HUES48 (cell line): Measurements from ENCODE around the gene FYTTD1.
"Not testable (repeated sequence)": the region's sequence is repeated elsewhere in the genome, so short reads cannot be mapped to it uniquely, and the experiment has no call there.

Experiments
- H3K27ac ChIP-seq: one replicate; pipeline ENCODE4 v1.7.0; 2013; ENCODE audit warnings: low read depth, low read length, inconsistent platforms
- H3K27me3 ChIP-seq: 2 replicates; pipeline ENCODE4 v1.6.1; 2013; ENCODE audit warnings: mild to moderate bottlenecking, low read length; ENCODE audit not compliant: control insufficient read depth, insufficient read depth
- H3K36me3 ChIP-seq: 2 replicates; pipeline ENCODE4 v1.6.1; 2013; ENCODE audit warnings: low read length; ENCODE audit not compliant: control insufficient read depth, insufficient read depth
- H3K4me1 ChIP-seq: 2 replicates; pipeline ENCODE4 v1.6.1; 2013; ENCODE audit warnings: mild to moderate bottlenecking, low read length; ENCODE audit not compliant: control insufficient read depth, insufficient read depth
- H3K4me3 ChIP-seq: 2 replicates; pipeline ENCODE4 v1.5.1; 2013; ENCODE audit warnings: mild to moderate bottlenecking, low read depth, low read length
- H3K9ac ChIP-seq: 2 replicates; pipeline ENCODE4 v1.6.1; 2013; ENCODE audit warnings: mild to moderate bottlenecking, low read depth, low read length, moderate library complexity
- H3K9me3 ChIP-seq: 2 replicates; pipeline ENCODE4 v1.6.1; 2013; ENCODE audit warnings: low read length; ENCODE audit not compliant: control insufficient read depth, insufficient read depth

FYTTD1 gene, protein sequence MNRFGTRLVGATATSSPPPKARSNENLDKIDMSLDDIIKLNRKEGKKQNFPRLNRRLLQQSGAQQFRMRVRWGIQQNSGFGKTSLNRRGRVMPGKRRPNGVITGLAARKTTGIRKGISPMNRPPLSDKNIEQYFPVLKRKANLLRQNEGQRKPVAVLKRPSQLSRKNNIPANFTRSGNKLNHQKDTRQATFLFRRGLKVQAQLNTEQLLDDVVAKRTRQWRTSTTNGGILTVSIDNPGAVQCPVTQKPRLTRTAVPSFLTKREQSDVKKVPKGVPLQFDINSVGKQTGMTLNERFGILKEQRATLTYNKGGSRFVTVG

DNA sequence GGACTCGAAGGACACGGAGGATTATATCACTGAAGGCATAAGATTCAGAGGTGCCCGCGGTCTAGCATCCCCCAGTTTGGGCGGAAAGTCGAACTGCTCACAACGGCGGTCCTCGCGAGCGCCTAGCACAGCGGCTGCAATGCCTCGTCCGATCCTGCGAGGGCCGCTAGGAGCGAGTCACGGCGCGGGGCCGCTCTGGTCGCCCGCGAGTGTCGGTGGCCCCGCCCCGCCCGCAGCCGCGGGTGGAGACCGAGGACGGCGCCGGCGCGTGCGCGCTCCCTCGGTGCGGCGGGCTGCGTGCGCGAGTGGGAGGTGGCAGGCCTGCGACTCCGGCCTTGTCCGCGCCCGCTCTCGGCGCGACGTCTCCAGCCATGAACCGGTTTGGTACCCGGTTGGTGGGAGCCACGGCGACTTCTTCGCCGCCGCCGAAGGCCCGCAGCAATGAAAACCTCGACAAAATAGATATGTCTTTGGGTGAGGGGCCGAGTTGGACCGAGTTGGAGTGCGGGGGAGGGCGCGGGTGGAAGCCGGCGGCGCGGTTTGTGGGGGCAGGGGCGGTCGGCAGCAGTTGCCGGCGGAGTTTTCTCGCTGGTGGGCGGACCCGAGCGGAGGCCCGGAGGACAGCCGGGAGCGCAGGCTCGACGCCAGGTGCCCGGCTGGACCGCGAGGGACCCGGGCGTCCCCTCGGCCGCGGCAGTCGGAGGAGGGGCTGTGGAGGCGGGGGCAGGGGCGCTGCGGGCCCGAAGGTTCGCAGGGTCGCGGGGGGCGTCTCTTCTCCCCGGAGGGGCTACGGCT, at the start of gene FYTTD1:
Gene FYTTD1, plus strand, starts transcription at position 283 of the 795 bp plus-strand sequence. Its CDS starts 89 bp downstream, at position 372.
- Histone ChIP-seq H3K9ac (no peak within 1 kb of the TSS; the same call in 1 of the 2 replicates), H3K4me1 (peaks cover 11% of the 10 kb centered on the region; the same call in 1 of the 2 replicates), H3K27me3 (peaks cover 43% of the 10 kb centered on the region), H3K36me3 (no peaks in the 10 kb centered on the region), H3K4me3 (peak within 1 kb of the TSS; percentile 78), H3K9me3 (no peaks in the 10 kb centered on the region), H3K27ac (no peak within 1 kb of the TSS)

DNA sequence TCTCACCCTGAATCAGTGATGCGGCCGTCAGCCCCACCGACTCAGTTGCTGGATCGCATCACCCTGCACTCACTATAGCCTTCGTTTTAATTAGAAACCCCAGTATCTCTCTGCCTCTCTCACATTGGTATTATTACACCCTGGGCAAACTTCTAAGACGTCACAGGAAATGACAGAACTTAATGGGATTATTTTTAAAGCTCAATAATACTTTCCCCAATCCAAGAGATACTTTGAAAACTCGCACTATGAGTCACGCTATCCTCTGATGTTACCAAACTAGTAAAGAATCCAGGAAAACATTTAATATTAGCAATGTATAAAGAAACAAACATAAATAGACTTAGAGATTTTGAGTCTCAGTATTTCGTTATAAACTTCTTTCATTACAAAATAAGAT, 49.6 kb upstream of the FYTTD1 start:
- H3K9me3 ChIP-seq: no peaks in the 10 kb centered on the region
- H3K4me1 ChIP-seq: no peaks in the 10 kb centered on the region
- no peak overlapping the region for H3K27ac ChIP-seq
- no peak overlapping the region for H3K4me3 ChIP-seq
- no peaks in the 10 kb centered on the region for H3K27me3 ChIP-seq
- H3K9ac ChIP-seq: no peak overlapping the region
- H3K36me3 ChIP-seq: peaks cover 49% of the 10 kb centered on the region

DNA sequence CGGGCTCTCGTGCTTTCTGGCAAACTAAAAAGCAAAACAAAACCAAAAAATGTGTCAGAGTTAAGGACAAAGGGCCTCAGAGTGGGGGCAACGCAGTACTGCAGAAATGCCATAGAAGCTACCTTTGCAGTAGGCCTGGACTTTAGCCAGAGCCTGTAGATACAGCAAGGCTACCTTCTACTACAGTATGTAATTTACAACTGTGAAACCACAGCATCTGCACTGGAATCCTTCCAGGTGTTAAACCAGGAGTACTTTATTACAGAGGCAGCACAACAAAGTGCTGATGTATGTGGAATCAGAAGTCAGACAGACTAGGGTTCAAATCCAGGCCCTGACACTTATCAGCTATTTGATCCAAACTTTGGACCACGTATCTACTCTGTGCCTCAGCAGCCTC, 47.8 kb upstream of the FYTTD1 start:
- H3K36me3 ChIP-seq: peaks cover 39% of the 10 kb centered on the region
- H3K4me1 ChIP-seq: no peaks in the 10 kb centered on the region
- H3K9ac ChIP-seq: no peak overlapping the region
- no peak overlapping the region for H3K4me3 ChIP-seq
- H3K9me3 ChIP-seq: no peaks in the 10 kb centered on the region
- no peak overlapping the region for H3K27ac ChIP-seq
- H3K27me3 ChIP-seq: no peaks in the 10 kb centered on the region

DNA sequence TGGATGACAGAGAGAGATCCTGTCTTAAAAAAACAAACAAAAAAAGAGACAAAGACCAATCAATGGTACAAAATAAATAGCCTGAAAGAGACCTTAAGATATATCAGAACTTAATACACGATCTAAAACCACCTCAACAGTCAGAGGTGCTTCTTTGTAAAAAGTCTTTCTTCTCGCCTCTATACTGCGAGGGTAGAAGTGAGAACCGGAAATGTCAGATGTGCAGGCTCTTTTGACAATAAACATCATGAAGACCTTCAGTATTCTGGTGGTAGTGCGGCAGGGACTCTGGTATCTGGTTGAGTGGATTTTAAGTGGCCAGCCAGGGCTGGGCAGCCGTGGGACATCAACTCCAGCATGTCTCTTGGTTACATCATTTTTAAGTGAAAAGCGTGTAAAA, 43.0 kb upstream of the FYTTD1 start:
- Histone ChIP-seq H3K9ac (no peak overlapping the region), H3K9me3 (no peaks in the 10 kb centered on the region), H3K27ac (no peak overlapping the region), H3K4me1 (no peaks in the 10 kb centered on the region), H3K36me3 (peaks cover 16% of the 10 kb centered on the region), H3K27me3 (no peaks in the 10 kb centered on the region), H3K4me3 (no peak overlapping the region)

DNA sequence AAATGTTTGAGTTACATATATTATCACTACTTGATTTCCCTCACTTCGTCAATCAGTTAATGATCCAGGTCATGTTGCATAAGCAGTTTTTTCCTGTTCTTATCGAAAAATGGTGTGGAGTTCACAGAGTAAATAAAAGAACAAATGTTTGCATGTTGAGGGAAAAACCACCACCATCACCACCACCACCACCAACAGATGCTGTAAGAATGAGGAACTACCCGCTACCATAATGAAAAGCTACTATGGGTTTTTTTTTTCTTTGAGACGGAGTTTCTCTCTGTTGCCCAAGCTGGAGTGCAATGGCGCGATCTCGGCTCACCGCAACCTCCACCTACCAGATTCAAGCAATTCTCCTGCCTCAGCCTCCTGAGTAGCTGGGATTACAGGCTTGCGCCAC, 40.5 kb upstream of the FYTTD1 start:
- Histone ChIP-seq H3K27me3 (no peaks in the 10 kb centered on the region), H3K27ac (no peak overlapping the region), H3K4me1 (peaks cover 4% of the 10 kb centered on the region; the same call in 1 of the 2 replicates), H3K4me3 (no peak overlapping the region), H3K9ac (no peak overlapping the region), H3K9me3 (no peaks in the 10 kb centered on the region), H3K36me3 (peaks cover 4% of the 10 kb centered on the region; the same call in 1 of the 2 replicates)

DNA sequence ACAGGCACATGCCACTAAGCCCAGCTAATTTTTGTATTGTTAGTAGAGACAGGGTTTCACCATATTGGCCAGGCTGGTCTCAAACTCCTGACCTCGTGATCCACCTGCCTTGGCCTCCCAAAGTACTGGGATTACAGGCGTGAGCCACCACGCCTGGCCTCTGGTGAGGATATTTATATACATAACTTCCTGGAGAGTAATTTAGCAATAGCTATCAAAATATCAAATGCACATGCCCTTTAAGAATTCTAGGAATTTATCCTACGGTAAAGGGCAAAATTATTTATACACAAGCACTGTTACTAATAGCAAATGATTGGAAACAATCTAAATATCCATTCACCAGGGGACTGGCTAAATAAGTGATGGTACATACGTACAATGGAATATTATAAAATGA, 38.7 kb upstream of the FYTTD1 start:
- not testable (repeated sequence) for H3K4me1 ChIP-seq, H3K4me3 ChIP-seq

DNA sequence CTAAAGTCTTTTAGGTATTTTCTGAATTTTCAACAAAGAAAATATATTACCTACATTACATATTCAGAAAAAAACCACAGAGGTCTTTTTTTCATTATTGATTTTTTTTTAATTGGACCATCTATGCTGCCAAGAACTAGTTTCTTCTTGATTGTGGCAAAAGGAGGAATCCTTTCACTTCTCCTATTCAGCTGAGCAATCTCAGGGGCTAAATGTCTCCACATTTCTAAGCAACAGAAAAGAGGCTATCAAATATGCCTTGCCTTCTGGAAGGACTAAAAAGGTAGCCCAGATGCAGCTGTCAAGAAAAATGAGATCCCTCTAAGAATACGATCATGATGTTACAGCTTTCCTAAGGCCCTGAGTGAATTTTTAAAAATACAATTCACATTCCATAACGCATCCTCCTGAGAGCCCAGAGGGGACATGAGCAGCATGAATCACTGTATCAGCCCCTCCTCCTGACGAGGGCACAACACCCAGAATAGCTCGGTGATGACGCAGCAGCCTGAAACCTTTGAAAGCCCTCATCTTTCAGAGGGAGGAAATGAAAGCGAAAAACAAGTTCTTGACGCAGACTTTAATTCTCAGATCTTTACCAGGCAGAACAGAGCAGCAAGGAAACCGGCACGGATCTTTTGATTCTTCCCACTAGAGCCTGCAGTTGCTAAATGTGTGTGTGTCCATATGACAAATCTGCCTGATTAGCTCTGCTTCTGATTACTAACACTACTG, 37.5 kb upstream of the FYTTD1 start:
- Histone ChIP-seq H3K9me3 (no peaks in the 10 kb centered on the region), H3K27me3 (no peaks in the 10 kb centered on the region), H3K9ac (no peak overlapping the region; the same call in 1 of the 2 replicates), H3K36me3 (no peaks in the 10 kb centered on the region), H3K4me3 (no peak overlapping the region; the same call in 1 of the 2 replicates), H3K27ac (peak overlapping the region; percentile 90), H3K4me1 (peaks cover 4% of the 10 kb centered on the region; the same call in 1 of the 2 replicates)

More for the DNA sequence above, 38.7 kb upstream of the FYTTD1 start:
- H3K36me3 ChIP-seq, H3K27ac ChIP-seq, H3K27me3 ChIP-seq, H3K9me3 ChIP-seq, H3K9ac ChIP-seq: not testable (repeated sequence)

DNA sequence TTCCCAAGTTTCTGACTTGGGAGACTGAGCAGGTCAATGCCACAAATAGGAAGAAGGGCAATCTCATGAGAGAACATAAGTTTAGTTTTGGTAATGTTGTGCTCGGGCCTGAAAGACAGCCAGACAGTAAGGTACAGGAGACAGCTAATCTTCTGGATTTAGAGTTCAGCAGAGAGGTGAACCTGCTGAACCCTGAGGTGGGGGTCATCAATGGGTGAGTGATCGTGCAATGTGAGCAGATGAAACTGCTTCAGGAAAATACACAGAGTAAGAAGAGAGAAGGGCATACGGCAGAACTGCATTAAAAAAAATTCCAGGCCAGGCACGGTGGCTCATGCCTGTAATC, 36.2 kb upstream of the FYTTD1 start:
- Histone ChIP-seq H3K9ac (no peak overlapping the region), H3K9me3 (no peaks in the 10 kb centered on the region), H3K27me3 (no peaks in the 10 kb centered on the region), H3K27ac (no peak overlapping the region), H3K4me1 (peaks cover 4% of the 10 kb centered on the region; the same call in 1 of the 2 replicates), H3K36me3 (no peaks in the 10 kb centered on the region), H3K4me3 (no peak overlapping the region)

DNA sequence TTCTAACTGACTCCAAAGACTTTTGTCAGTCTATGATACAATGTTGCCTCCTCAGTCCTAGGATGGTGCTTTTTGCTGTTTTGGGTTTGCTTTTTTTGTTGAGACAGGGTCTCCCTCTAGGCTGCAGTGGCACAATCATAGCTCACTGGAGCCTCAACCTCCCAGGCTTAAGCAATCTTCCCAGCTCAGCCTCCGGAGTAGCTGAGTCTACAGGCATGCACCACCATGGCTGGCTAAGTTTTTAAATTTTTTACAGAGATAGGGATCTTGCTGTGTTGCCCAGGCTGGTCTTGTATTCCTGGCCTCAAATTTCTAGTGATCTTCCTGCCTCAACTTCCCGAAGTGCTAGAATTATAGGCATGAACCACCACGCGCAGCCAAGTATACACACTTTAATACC, 35.4 kb upstream of the FYTTD1 start:
- Histone ChIP-seq H3K4me3 (no peak overlapping the region), H3K4me1 (peaks cover 4% of the 10 kb centered on the region; the same call in 1 of the 2 replicates), H3K36me3 (no peaks in the 10 kb centered on the region), H3K27ac (no peak overlapping the region), H3K9ac (no peak overlapping the region), H3K27me3 (no peaks in the 10 kb centered on the region), H3K9me3 (no peaks in the 10 kb centered on the region)

DNA sequence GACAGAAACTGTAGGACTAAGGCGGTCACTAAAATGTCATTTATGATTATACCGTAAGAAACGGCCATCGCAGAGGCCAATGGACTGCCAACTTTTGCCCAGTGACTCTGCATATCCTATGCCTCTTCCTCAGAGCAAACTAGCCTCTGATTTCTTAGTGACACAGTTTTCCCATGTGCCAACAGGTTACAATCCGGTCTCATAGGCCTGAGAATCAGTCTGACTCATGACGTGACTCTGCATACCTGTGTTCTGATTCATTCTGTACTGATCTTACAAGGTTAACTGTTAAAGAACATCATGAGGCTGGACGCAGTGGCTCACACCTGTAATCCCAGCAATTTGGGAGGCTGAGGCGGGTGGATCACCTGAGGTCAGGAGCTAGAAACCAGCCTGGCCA, 30.8 kb upstream of the FYTTD1 start:
- no peak overlapping the region for H3K9ac ChIP-seq
- no peak overlapping the region for H3K4me3 ChIP-seq
- peak overlapping the region; percentile 39 for H3K27ac ChIP-seq
- no peaks in the 10 kb centered on the region; the same call in 1 of the 2 replicates for H3K9me3 ChIP-seq
- no peaks in the 10 kb centered on the region for H3K36me3 ChIP-seq
- H3K4me1 ChIP-seq: no peaks in the 10 kb centered on the region
- H3K27me3 ChIP-seq: no peaks in the 10 kb centered on the region
